ENCODE results near the gene ELOVL1. TPM values are rescaled to one million over a fixed set of nuclear protein-coding genes. Genes with fewer than 3 reads are reported as not detected.
A peak's percentile ranks its signal among the peaks of the same experiment; 100 is the strongest.
"Not testable (repeated sequence)": the region's sequence is repeated elsewhere in the genome, so short reads cannot be mapped to it uniquely, and the experiment has no call there.

Gene ELOVL1
- 30.1 TPM for polyA plus RNA-seq (ENCODE audit: insufficient read length)

- peak; percentile 47 for DNase-seq (ENCODE audit: low read depth)
These were observed at the start of gene ELOVL1 for GRCh38 chr1:43367904-43368645. ELOVL1 (minus strand) TSS chr1:43368011; CDS start chr1:43365609, 2,402 bp downstream.

DNA sequence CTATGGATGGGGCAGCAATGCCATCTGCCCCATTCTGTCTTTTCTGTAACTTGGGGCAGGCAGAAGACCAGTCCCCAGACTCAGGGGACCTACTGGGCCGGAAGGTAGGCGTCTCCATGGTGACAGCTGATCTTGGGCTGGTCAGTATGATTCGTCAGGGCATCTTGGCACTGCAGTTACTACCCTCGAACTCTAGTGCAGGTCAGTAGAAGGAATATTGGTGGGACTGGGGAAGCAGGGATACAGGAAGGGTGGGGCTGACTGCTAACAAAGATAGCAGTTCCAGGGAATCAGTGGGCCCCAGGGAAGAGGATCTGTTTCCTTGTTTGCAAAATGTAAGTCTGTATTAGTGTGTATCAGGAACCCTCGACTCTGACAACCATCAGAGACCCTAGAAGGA lies 48.1 kb upstream of the ELOVL1 start:
- DNase-seq (ENCODE audit: low read depth) = no peak

DNA sequence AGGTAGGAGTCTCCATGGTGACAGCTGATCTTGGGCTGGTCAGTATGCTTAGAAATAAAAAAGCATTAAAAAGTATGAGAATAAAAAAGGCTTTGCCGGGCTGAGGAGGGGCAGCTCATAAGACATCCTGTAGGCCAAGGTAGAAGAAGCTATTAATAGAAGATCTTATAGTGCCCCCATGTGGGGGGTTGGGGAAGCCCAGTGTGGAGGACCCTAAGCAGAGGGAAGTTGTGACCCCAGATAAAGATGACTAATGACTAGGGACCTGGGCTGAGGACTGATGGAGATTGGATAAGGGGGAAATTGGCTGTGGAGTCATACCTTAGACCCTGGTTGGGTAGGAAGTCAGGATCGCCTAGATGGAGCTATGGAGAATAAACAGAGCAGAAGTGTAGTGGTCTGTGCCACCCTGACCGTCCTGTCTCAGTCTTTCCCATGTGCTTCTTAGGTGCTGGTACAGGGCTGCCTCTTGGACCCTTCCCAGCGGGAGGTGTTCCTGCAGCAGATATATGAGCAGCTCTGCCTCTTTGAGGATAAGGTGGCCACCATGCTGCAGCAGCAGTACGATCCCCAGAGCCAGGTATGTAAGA lies 46.9 kb upstream of the ELOVL1 start:
- DNase-seq (ENCODE audit: low read depth) = no peak

GRCh38 chr1:43413426-43413825 lies 45.6 kb upstream of the ELOVL1 start:
- not testable (repeated sequence) for DNase-seq (ENCODE audit: low read depth)

DNA sequence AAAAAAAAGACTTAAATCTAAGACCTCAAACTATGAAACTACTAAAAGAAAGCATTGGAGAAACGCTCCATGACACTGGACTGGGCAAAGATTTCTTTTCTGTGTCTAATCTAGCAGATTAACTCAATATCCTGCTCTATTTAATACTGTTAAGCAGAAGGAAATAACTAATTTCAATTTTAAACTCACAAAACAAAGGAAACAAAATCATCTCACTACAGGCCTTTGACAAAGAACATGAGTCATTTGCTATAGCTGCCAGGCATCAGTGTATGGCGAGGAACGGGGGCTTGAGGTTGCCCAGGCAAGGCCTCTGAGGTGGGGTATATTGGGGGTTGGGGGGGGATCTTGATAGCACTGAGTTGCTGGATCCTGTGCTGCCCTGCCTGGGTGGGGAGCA lies 42.8 kb upstream of the ELOVL1 start:
- DNase-seq (ENCODE audit: low read depth) = no peak

GRCh38 chr1:43405876-43406234 lies 38.0 kb upstream of the ELOVL1 start:
- DNase-seq (ENCODE audit: low read depth) = no peak

DNA sequence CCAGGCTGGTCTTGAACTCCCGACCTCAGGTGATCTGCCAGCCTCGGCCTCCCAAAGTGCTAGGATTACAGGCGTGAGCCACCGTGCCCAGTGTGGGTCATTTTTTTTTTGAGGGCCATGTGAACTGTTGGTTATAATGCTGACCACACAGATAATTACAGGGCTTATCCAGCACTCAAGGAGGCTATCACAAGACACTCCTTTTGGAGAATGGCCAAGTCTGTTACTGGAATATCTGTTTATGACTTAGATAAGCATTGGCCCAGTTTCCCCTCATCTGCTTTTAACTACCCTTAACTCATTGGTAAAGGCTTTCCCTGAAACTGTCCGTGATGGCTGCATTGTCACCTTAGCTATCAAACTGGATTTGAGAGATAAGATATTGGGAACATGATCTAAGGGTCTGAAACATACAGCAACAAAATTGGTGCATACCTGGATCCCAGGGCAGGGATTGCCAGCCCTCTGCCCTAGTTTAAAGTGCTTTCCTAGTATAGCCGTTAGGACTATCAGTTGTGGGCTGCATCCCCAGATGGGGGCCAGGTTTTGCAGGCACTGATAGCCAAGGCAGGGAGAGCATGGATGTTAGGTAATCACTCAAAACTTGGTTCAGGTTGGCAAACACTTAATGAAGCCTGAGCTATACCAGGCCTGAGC lies 37.5 kb upstream of the ELOVL1 start:
- DNase-seq (ENCODE audit: low read depth) = no peak

DNA sequence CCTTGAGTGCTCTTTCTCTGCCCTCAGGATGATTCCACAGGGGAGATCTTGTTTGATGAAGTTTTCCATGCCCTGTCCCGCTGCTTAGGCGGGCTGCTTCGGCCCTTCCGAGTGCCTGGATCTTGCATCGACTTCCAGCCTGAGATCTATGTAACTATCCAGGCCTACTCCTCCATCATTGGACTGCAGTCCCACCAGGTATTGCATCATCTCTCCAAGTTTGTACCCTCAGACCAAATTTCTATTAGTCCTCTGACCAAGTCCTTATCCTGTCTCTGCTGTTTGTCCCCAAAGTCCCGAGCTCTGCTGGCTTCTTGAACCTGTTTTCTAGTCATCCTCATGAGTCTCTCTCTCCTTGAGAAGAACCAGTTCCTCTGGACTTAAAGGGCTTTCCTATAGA lies 36.5 kb upstream of the ELOVL1 start:
- no peak for DNase-seq (ENCODE audit: low read depth)

GRCh38 chr1:43402089-43402865 lies 34.5 kb upstream of the ELOVL1 start:
- DNase-seq (ENCODE audit: low read depth) = no peak

DNA sequence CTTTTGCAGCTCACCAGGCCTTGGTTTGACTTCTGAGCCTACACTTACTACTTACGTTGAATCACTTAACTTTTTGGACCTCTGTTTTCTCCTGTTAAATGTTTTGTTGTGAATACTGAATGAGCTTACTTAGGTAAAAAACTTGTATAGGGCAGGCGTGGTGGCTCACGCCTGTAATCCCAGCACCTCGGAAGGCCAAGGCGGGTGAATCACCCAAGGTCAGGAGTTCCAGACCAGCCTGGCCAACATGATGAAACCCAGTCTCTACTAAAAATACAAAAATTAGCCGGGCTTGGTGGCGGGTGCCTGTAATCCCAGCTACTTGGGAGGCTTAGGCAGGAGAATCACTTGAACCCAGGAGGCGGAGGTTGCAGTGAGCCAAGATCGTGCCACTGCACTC lies 32.6 kb upstream of the ELOVL1 start:
- DNase-seq (ENCODE audit: low read depth) = not testable (repeated sequence)

GRCh38 chr1:43398227-43398626 lies 30.4 kb upstream of the ELOVL1 start:
- DNase-seq (ENCODE audit: low read depth) = no peak

GRCh38 chr1:43396059-43396458 lies 28.2 kb upstream of the ELOVL1 start:
- DNase-seq (ENCODE audit: low read depth) = no peak

DNA sequence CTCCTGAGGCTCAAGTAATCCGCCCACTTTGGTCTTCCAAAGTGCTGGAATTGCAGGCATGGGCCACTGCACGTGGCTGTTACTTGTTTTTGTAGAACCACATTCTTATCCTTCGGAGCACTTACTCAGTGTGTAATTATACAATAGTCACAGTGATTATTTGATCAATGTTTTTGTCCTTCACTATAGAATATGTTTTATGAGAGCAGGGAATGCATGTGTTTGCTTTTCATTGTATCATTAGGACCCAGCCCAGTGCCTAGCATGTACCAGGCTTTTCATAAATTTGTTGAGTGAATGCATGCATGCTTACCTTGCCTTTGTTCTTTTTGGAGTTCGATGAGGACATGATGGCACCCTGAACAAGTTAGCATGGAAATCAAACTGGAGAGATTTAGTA lies 27.7 kb upstream of the ELOVL1 start:
- DNase-seq (ENCODE audit: low read depth) = no peak

DNA sequence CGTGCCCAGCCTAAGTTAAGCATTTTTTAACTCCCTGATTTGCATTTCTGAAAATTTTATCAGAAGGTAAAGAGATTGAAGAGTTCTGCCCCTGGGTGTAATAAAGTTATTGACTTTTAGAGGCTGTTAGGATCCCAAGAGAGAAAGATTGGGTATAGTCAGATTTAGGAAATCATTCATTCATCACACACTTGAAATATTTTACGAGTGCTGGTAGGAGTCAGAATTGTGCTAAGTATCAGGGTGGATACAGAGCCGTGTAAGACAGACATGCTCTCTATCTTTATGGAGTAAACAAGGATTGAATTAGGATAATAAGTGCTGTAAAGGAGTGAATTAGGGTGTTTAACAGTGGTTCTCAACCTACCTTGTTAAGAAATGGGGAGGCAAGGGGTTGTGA lies 24.9 kb upstream of the ELOVL1 start:
- no peak for DNase-seq (ENCODE audit: low read depth)

GRCh38 chr1:43389326-43390313 lies 21.8 kb upstream of the ELOVL1 start, which contains the start of the genes MED8 and SZT2:
MED8 (minus strand) TSS chr1:43389800; CDS start chr1:43389764, 36 bp downstream.
SZT2 (plus strand) TSS chr1:43389899; CDS start chr1:43389969, 70 bp downstream.
- peak; percentile 88 for DNase-seq (ENCODE audit: low read depth)

DNA sequence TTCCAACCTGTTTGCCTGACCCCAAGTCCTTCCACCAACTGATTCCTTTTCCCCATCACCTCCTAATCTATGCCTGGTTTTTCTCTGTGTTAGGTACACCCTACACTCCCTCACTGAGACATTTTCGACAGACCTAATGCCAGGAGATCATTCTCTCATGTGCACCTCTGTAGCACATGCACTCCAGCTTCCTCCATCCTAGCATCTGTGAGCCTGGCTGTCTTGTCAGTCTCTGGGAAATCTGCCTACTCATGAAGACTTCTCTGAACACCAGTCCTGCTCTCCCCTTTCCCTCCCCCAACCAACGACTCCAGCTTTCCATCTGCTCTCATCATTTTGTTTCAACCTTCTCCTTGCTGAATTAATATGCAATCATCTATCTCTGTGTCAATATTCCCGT lies 20.8 kb upstream of the ELOVL1 start:
- no peak for DNase-seq (ENCODE audit: low read depth)

- no peak for DNase-seq (ENCODE audit: low read depth)
These were observed 20.3 kb upstream of the ELOVL1 start for GRCh38 chr1:43387976-43388599.

GRCh38 chr1:43386676-43387075 lies 18.9 kb upstream of the ELOVL1 start:
- DNase-seq (ENCODE audit: low read depth) = no peak

DNA sequence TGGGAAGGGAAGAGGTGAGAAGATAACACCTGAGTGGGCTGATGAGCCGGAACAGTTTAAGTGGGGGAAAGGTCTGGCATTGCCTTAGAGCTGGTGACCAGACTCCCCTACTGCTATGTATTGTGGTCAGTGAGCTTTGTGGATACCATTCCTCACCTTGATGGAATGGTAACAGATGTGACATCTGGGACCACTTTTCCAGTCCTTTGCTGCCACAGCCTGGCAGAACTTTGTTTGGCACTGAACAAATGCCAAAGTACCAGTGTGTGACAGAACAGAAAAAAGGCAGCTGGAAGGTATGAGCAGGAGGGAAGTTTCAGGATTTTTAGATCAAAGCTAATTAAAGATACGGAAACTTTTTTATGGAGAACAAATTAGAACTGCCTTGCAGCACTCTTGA lies 15.6 kb upstream of the ELOVL1 start:
- DNase-seq (ENCODE audit: low read depth) = no peak

DNA sequence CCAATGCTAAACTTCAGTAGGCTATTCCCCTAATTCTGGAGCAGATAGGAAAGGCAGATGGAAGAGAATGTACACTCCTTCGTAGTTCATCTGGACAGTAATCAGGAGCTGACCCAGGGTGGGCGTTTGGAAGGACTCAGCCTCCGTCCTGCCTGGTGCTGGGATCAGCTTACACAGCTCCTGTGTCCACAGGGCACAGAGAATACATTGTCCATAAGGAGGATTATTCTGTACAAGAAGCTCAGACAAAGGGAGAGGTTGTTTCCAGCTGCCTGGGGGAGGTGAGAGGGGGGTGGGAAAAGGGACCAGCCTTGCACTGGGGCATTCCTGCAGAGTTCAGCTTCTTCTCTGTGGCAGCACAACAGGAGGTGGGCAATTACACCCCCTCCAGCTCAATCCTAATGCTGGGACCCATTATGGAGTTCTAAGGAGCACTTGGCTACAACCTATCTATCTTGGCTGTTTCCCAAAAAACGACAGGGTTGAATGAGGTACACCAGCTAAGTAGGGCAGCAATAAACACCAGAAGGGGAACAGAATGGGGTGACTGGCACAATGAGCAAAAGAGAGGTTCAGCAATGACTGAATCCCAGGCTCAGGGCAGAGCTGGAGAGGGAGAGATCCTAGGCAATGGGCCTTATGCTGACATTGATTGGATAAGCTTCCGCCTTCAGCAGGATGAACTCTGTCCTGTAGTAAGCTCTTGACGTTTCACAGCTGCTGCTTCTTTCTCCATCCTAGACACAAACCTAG lies 14.4 kb upstream of the ELOVL1 start:
- DNase-seq (ENCODE audit: low read depth) = no peak
